ENCODE measurements around the gene ASIC2. TPM values are rescaled to one million over a fixed set of nuclear protein-coding genes. Genes with fewer than 3 reads are reported as not detected.

The ASIC2 gene
- total RNA-seq, 1 experiment from 2014 or later: 0.74 TPM

- WGBS (ENCODE audit: extremely low coverage, insufficient read length, low lambda C conversion rate): no CpG with 5 or more reads among the region's 1 CpG
- no peak for DNase-seq
- no peak overlapping the region for H2BK5ac ChIP-seq (ENCODE audit: insufficient read length, low read length)
- no peak overlapping the region for H4K91ac ChIP-seq (ENCODE audit: insufficient read length, low read depth, low read length)
- H2BK20ac ChIP-seq (ENCODE audit: low read depth, low read length, poor library complexity, severe bottlenecking): no peak overlapping the region
- H3K36me3 Mint-ChIP-seq (ENCODE audit: insufficient read depth in 1 of 3, low read depth in 3 of 3): no peaks in the 10 kb centered on the region
- H4K20me1 ChIP-seq (ENCODE audit: control insufficient read depth, insufficient read depth, insufficient read length): no peaks in the 10 kb centered on the region
- no peak overlapping the region for H3T11ph ChIP-seq (ENCODE audit: low read length)
- peaks cover 6% of the 10 kb centered on the region in 2 experiments for H3K4me1 Mint-ChIP-seq
- no peak overlapping the region for H3K27ac ChIP-seq (ENCODE audit: insufficient read length, low read depth, low read length)
- H4K8ac ChIP-seq (replicated peaks; ENCODE audit: insufficient read length, low read depth, low read length): no peak overlapping the region
- H3K56ac ChIP-seq (ENCODE audit: insufficient read length, low read depth, low read length): no peak overlapping the region
- H4K5ac ChIP-seq (ENCODE audit: insufficient read length, low read depth, low read length): no peak overlapping the region
- TF ChIP-seq CTCF (conservative IDR thresholded peaks at IDR 0.05): no peak
- no peak overlapping the region for H3K23ac ChIP-seq (ENCODE audit: insufficient read length, low read depth, low read length)
- no peaks in the 10 kb centered on the region for H3K27me3 ChIP-seq (ENCODE audit: insufficient read depth, low read length)
- H3K14ac ChIP-seq (ENCODE audit: insufficient read depth, low read length): no peak overlapping the region
- H3K9me3 ChIP-seq (ENCODE audit: control insufficient read depth, low read depth, low read length): no peaks in the 10 kb centered on the region
- H3K18ac ChIP-seq (ENCODE audit: insufficient read length, low read depth, low read length): no peak overlapping the region
- H2AK5ac ChIP-seq (ENCODE audit: insufficient read length, low read length): no peak overlapping the region
- H2BK120ac ChIP-seq (ENCODE audit: low read depth, low read length, poor library complexity, severe bottlenecking): no peak overlapping the region
- H3K9ac ChIP-seq (ENCODE audit: extremely low read depth, insufficient read length, low read length): no peak overlapping the region
- no peak overlapping the region for H2BK15ac ChIP-seq (ENCODE audit: low read depth, low read length)
- H2BK12ac ChIP-seq (ENCODE audit: insufficient read length, low read depth, low read length): no peak overlapping the region
- no peaks in the 10 kb centered on the region for H3K79me2 ChIP-seq (ENCODE audit: insufficient read depth, low read length)
- H3K27ac Mint-ChIP-seq: no peak overlapping the region
- H3K23me2 ChIP-seq (ENCODE audit: insufficient read length, low read depth, low read length, poor library complexity, severe bottlenecking): no peaks in the 10 kb centered on the region
- H3K4me3 Mint-ChIP-seq: no peak overlapping the region
- no peaks in the 10 kb centered on the region for H3K79me1 ChIP-seq (ENCODE audit: insufficient read depth, low read depth, low read length, poor library complexity, severe bottlenecking)
- H3K4ac ChIP-seq (ENCODE audit: low read depth, low read length): no peak overlapping the region
- no peak overlapping the region for H2AFZ ChIP-seq (ENCODE audit: low read length)
- H3K9me3 Mint-ChIP-seq: no peaks in the 10 kb centered on the region
- no peak overlapping the region for H3K4me2 ChIP-seq (ENCODE audit: insufficient read depth, insufficient read length, low read length)
- peaks cover 60% of the 10 kb centered on the region for H3K27me3 Mint-ChIP-seq (ENCODE audit: low read depth)
- H3K4me1 ChIP-seq (ENCODE audit: insufficient read depth, low read length): no peaks in the 10 kb centered on the region
These were observed 202.3 kb downstream of the ASIC2 start for GRCh38 chr17:33090806-33091205.

Measured in H9 (cell line).